OCI-LY1 (cell line): ENCODE data around the gene NUBPL.

ENCODE experiments used
- H2AFZ ChIP-seq: fragments of 200-600 bp; sonication (generic), shearing (Covaris generic); 2 replicates; pipeline ENCODE4 v1.6.0; 2014; ENCODE audit warnings: antibody characterized with exemption, mild to moderate bottlenecking, low read length
- H3F3A ChIP-seq: fragments of 200-600 bp; sonication (generic), shearing (Covaris generic); 2 replicates; pipeline ENCODE4 v1.6.0; 2014; ENCODE audit warnings: mild to moderate bottlenecking, antibody characterized with exemption, low read length, moderate library complexity; ENCODE audit not compliant: insufficient read depth
- H3K27ac ChIP-seq: fragments of 200-600 bp; sonication (generic); 2 replicates; pipeline ENCODE4 v1.5.1; 2014; ENCODE audit warnings: low read length, mixed run types, mild to moderate bottlenecking, low read depth; ENCODE audit not compliant: poor library complexity, severe bottlenecking
- H3K27me3 ChIP-seq: fragments of 200-600 bp; sonication (generic); 2 replicates; pipeline ENCODE4 v1.6.0; 2014; ENCODE audit warnings: antibody characterized with exemption, mild to moderate bottlenecking, low read length, moderate library complexity; ENCODE audit not compliant: insufficient read depth
- H3K36me3 ChIP-seq: fragments of 200-600 bp; sonication (generic); 2 replicates; pipeline ENCODE4 v1.6.1; 2014; ENCODE audit warnings: mild to moderate bottlenecking, antibody characterized with exemption, low read length, moderate library complexity, mixed read lengths; ENCODE audit not compliant: insufficient read depth
- H3K4me1 ChIP-seq: fragments of 200-600 bp; sonication (generic); 2 replicates; pipeline ENCODE4 v1.5.1; 2014; ENCODE audit warnings: mild to moderate bottlenecking, low read length, moderate library complexity; ENCODE audit not compliant: insufficient read depth, severe bottlenecking
- H3K4me2 ChIP-seq: fragments of 200-600 bp; sonication (generic), shearing (Covaris generic); 2 replicates; pipeline ENCODE4 v1.6.1; 2014; ENCODE audit warnings: low read length
- H3K4me3 ChIP-seq: fragments of 200-600 bp; sonication (generic); 2 replicates; pipeline ENCODE4 v1.5.1; 2014; ENCODE audit warnings: low read length, low read depth, mild to moderate bottlenecking, mixed read lengths; ENCODE audit not compliant: poor library complexity, severe bottlenecking
- H3K79me2 ChIP-seq: fragments of 200-600 bp; shearing (Covaris generic); 2 replicates; pipeline ENCODE4 v1.6.1; 2016; ENCODE audit warnings: mixed run types, low read length, mixed read lengths; ENCODE audit not compliant: insufficient read depth
- H3K9ac ChIP-seq: fragments of 200-600 bp; sonication (generic), shearing (Covaris generic); 2 replicates; pipeline ENCODE4 v1.6.1; 2014; ENCODE audit warnings: mild to moderate bottlenecking, low read length, mixed read lengths
- H3K9me2 ChIP-seq: fragments of 200-600 bp; sonication (generic), shearing (Covaris generic); 2 replicates; pipeline ENCODE4 v1.6.1; 2014; ENCODE audit warnings: low read depth, mild to moderate bottlenecking, low read length, mixed read lengths
- H3K9me3 ChIP-seq: fragments of 200-600 bp; shearing (Covaris generic); 2 replicates; pipeline ENCODE4 v1.6.1; 2014; ENCODE audit warnings: low read length, mixed read lengths
- H4K20me1 ChIP-seq: fragments of 200-600 bp; sonication (generic), shearing (Covaris generic); 2 replicates; pipeline ENCODE4 v1.6.0; 2016; ENCODE audit warnings: mild to moderate bottlenecking, low read length; ENCODE audit not compliant: insufficient read depth
- EZH2 ChIP-seq: fragments of 200-600 bp; sonication (generic), shearing (Covaris generic); IDR thresholded peaks from 2 replicates; pipeline ENCODE4 v1.8.0; 2017; ENCODE audit warnings: borderline replicate concordance, mixed run types, mild to moderate bottlenecking, antibody characterized with exemption, low read length, moderate library complexity, mixed read lengths
- TF ChIP-seq, protein P1 (sequence below): fragments of 200-600 bp; sonication (generic), shearing (Covaris generic); IDR thresholded peaks from 2 replicates; pipeline ENCODE4 v1.5.1; 2017; ENCODE audit warnings: mild to moderate bottlenecking, antibody characterized with exemption, low read length, moderate library complexity, mixed read lengths

NUBPL gene

GRCh38 chr14:31768355-31768754 lies 207.2 kb downstream of the NUBPL start:
- H4K20me1 ChIP-seq = no peaks in the 10 kb centered on the region
- H3K4me3 ChIP-seq = no peak overlapping the region
- no peaks in the 10 kb centered on the region for H3K27me3 ChIP-seq
- no peaks in the 10 kb centered on the region for H3K4me1 ChIP-seq
- no peaks in the 10 kb centered on the region for H3K79me2 ChIP-seq
- no peaks in the 10 kb centered on the region for H3K36me3 ChIP-seq
- H3F3A ChIP-seq = no peaks in the 10 kb centered on the region
- H2AFZ ChIP-seq = no peak overlapping the region
- no peaks in the 10 kb centered on the region for H3K9me3 ChIP-seq
- no peaks in the 10 kb centered on the region for H3K9me2 ChIP-seq
- H3K27ac ChIP-seq = no peak overlapping the region
- no peak overlapping the region for H3K9ac ChIP-seq
- TF ChIP-seq, protein P1, sequence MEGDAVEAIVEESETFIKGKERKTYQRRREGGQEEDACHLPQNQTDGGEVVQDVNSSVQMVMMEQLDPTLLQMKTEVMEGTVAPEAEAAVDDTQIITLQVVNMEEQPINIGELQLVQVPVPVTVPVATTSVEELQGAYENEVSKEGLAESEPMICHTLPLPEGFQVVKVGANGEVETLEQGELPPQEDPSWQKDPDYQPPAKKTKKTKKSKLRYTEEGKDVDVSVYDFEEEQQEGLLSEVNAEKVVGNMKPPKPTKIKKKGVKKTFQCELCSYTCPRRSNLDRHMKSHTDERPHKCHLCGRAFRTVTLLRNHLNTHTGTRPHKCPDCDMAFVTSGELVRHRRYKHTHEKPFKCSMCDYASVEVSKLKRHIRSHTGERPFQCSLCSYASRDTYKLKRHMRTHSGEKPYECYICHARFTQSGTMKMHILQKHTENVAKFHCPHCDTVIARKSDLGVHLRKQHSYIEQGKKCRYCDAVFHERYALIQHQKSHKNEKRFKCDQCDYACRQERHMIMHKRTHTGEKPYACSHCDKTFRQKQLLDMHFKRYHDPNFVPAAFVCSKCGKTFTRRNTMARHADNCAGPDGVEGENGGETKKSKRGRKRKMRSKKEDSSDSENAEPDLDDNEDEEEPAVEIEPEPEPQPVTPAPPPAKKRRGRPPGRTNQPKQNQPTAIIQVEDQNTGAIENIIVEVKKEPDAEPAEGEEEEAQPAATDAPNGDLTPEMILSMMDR = no peak
- no peak for TF ChIP-seq EZH2
- H3K4me2 ChIP-seq = no peak overlapping the region

GRCh38 chr14:31770271-31770670 lies 209.1 kb downstream of the NUBPL start:
- Histone ChIP-seq H3K36me3 (no peaks in the 10 kb centered on the region), H3K27me3 (no peaks in the 10 kb centered on the region), H3K4me1 (no peaks in the 10 kb centered on the region), H2AFZ (no peak overlapping the region), H3F3A (no peaks in the 10 kb centered on the region), H3K4me2 (no peak overlapping the region), H3K27ac (no peak overlapping the region), H3K9ac (no peak overlapping the region), H3K9me3 (no peaks in the 10 kb centered on the region), H4K20me1 (no peaks in the 10 kb centered on the region), H3K4me3 (no peak overlapping the region), H3K79me2 (no peaks in the 10 kb centered on the region), H3K9me2 (no peaks in the 10 kb centered on the region)
- TF ChIP-seq, protein P1 = no peak
- no peak for TF ChIP-seq EZH2

DNA sequence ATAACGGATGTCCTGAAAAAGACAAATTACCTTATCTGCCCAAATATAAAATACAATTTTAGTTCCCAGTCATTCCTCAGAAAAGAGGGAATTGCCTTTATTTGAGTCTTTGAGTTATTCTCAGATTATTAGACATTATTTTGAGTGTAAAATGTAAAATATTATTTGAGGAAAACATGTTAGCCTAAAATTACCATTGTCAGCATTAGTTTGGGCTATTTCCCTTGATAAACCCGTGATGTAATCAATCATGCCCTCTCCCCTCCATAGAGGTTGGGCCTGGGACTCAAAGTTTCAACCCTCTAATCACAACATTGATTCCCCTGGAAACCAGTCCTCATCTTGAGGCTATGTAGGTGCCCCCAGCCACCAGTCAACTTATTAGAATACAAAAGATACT lies 213.4 kb downstream of the NUBPL start:
- Histone ChIP-seq H4K20me1 (no peaks in the 10 kb centered on the region), H3K9me2 (no peaks in the 10 kb centered on the region)

More for the DNA sequence above, 213.4 kb downstream of the NUBPL start:
- Histone ChIP-seq H2AFZ (no peak overlapping the region), H3K4me2 (no peak overlapping the region), H3K79me2 (no peaks in the 10 kb centered on the region), H3K27me3 (no peaks in the 10 kb centered on the region), H3K4me1 (no peaks in the 10 kb centered on the region), H3K9ac (no peak overlapping the region), H3F3A (no peaks in the 10 kb centered on the region), H3K9me3 (no peaks in the 10 kb centered on the region), H3K27ac (no peak overlapping the region), H3K36me3 (no peaks in the 10 kb centered on the region), H3K4me3 (no peak overlapping the region)
- TF ChIP-seq EZH2 = no peak
- TF ChIP-seq, protein P1 = no peak
